ENCODE data around the gene TCF7L2.

GRCh38 chr10:113162960-113163359 lies 212.9 kb downstream of the TCF7L2 start:
- TF ChIP-seq CTCF (conservative IDR thresholded peaks at IDR 0.05; ENCODE audit: low read length) (no peak), EZH2phosphoT487 (IDR thresholded peaks at IDR 0.05; ENCODE audit: borderline replicate concordance, low read depth, low read length) (no peak)
